Stromal cell of bone marrow (primary cell): Measurements from ENCODE around the gene MBNL3.
"Not testable (repeated sequence)": the region's sequence is repeated elsewhere in the genome, so short reads cannot be mapped to it uniquely, and the experiment has no call there.

Experiments
- DNase-seq: peaks from one replicate; pipeline ENCODE4 v3.0.0-alpha.2; 2012; ENCODE audit warnings: low read depth

Gene MBNL3

DNA sequence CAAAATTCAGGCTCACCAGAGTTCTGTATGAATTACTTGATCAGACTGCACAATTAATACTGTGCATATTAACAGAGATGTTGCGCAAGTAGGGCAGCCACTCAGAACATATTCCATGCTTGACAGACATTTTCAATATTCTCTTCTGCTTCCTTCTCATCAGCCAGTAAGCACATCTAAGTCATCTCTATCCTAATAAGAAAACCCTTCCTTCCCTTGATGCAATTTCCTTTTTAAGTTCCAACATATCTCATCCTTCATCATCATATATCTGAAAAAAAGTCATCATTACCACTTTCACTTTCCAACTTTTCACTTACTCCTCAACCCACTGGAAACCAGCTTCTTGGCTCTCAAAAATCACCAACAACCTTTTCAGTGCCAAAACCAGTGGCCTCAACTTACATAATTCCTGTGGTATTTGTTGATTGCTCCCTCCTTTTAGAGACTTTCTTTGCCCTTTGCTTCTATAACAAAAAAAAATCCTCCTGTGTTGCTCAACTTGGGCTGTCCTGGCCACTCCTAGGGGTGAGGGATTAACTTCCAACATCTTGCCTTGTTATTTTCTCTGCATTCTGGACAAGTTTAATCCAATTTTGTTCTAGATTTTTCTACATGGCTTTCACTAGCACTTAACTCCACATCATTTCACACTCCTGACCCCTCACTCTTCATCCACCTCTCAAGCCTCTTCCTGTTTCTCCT, 14.1 kb downstream of the MBNL3 start:
- DNase-seq = no peak

DNA sequence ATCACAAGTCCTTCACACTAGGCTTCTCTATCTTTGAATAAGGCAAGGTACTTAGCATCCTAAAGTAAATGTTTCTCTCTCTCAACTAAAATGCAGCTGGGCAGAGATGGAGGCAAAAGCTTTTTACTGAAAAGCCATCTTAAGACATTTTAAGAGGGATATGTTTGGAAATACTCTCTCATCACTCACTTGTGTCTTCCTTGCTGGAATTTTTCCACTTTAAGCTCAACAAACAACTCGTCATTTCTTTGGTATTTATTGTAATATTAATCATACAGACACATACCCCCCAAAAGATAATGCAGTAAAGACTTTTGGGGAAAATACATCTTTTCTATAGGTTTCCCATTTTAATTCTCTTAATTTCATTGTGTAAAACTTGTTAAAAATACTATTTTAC, 16.4 kb downstream of the MBNL3 start:
- DNase-seq = no peak

GRCh38 chrX:132470831-132471230, 18.0 kb downstream of the MBNL3 start:
- DNase-seq = no peak

DNA sequence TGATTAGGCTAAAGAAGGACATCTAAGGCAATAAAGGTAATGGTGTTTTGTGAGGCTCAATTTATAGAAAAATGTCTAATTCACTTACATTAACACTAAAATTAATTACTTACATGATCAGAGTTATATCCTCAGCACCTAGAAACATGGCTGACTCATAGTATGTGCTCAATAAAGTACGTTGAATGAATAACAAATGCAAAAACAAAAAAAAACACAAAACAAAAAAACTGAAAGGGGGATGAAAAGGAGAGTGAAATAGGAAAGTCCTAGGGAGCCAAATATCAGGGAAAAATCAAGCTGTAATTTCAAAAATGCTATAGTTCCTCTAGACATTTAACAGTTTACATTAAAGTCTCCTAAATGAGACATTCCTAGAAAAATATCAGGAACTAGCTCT, 18.7 kb downstream of the MBNL3 start:
- DNase-seq = no peak

DNA sequence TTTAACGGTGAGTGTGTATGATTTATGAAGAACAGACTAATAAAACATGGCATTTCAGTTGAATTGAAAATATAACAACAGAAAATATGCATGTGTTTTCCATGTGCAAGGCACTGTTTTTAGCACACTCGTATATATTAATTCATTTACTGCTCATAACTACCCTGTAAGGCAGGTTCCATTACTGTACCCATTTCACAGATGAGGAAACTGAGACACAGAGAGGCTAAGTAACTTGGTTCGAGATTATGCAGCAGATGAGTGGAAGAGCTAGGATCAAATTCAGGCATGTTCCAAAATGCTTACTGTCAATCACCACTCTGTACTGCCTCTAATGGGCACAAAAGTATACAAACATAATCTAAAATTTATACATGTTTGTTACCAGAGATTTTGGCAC, 20.4 kb downstream of the MBNL3 start:
- no peak for DNase-seq

- DNase-seq = no peak
These were observed 20.8 kb downstream of the MBNL3 start for GRCh38 chrX:132467989-132468388.

DNA sequence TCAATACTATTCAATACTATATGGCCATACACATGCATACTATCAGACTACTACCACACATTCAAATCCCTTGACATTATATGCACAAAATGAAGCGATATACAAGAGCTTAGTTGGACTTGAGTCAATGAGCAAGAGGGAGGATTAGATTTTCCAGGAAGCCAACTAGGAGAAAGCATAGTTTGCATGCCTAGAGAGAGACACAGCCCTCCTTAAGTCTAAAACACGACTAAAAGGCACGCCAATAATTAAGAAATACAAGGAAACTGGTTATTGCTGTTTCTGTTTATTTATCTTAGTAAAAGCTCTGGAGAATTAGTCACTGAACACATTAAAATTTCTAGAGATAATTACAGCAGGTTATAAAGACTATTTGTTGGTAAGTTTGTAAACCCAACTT, 21.8 kb downstream of the MBNL3 start:
- DNase-seq = no peak

GRCh38 chrX:132463411-132463810, 25.4 kb downstream of the MBNL3 start:
- DNase-seq = no peak

DNA sequence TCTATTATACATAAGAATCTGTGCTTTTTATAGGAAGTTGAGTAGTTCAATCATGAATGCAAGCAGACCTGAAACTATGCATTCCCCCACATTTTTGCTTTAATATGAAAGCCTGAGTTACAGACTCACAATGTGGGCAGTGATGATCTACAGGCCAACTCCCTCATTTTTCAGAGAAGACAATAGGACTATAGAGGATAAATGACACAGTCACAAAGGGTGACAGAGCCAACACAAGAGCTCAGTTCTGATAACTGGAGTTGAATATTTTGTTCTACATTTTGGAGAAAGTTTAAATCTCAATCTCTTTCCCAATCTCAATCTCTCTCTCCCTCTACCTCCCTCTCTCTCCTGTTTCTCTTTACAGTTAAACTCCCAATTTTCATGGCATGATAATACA, 27.0 kb downstream of the MBNL3 start:
- DNase-seq = no peak

GRCh38 chrX:132452911-132453550, 35.8 kb downstream of the MBNL3 start:
- DNase-seq = no peak

DNA sequence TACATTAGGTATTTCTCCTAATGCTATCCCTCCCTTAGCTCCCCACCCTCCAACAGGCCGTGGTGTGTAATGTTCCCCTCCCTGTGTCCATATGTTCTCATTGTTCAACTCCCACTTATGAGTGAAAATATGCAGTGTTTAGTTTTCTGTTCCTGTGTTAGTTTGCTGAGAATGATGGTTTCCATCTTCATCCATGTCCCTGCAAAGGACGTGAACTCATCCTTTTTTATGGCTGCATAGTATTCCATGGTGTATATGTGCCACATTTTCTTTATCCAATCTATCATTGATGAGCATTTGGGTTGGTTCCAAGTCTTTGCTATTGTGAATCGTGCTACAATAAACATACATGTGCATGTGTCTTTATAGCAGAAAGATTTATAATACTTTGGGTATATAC, 42.9 kb downstream of the MBNL3 start:
- DNase-seq = not testable (repeated sequence)

- DNase-seq = no peak
These were observed 43.9 kb downstream of the MBNL3 start for GRCh38 chrX:132444936-132445335.

DNA sequence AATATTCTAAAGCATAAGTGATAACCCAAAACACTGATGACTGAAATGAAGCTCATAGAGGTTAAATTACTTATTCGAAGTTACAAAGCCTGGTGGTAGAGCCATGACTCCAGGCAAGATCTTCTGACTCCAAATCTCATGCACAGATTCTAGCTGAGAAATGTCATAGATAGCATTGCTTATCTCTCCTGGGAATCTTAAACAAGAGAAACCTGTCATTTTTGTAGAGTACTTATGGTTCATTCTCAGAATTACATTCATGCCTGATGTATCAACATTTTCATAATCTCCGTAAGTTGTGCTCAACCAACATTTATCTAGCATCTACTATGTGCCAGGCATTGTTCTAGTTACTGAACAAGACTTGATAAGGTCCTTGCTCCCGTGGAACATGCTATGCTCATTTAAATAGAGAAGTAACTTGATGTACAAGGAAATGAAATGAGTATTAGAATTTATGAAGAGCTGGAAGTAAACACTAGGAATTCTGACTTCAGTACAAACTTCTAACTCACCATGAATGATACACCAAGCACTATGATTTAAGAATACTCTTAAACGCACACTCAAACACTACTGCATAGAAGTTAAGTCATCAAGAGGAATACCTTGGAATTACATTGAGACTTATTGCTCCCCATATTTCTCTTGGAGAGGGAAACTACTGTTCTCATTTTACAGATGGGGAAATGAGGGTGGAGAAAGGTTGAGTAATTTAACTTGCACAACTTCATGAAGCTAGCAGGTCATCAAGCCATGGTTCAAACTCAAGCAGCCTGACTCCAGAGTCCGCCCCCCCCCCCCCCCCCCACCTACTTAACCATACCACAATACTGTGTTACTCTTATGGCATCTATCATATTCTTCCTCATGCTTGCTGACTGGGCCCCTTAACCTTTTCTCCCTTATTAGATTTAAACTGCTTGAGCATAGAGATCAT, 45.4 kb downstream of the MBNL3 start:
- peak; percentile 16 for DNase-seq

DNA sequence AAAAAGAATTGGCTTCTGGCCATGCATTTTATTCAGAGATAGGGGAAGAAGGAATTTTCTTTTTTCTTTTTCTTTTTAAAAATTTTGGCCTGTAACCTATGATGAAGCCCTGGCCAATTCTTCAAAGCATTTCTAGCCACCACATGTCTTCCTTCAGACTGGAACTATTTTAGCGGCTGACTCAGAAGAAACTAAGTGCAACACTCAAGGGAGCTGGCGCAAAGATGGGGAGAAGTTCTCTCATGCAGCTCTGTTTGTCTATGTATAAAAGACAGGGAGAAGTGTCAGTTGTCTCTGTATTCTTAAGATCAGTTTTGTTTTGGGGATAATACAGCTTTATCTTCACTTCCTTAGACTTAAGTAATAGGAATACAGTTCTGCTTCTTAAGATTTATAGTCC, 46.1 kb downstream of the MBNL3 start:
- DNase-seq = peak; percentile 19

- peak; percentile 55 for DNase-seq
These were observed 53.6 kb downstream of the MBNL3 start for GRCh38 chrX:132435222-132435621.

GRCh38 chrX:132433551-132433950, 55.3 kb downstream of the MBNL3 start:
- no peak for DNase-seq

DNA sequence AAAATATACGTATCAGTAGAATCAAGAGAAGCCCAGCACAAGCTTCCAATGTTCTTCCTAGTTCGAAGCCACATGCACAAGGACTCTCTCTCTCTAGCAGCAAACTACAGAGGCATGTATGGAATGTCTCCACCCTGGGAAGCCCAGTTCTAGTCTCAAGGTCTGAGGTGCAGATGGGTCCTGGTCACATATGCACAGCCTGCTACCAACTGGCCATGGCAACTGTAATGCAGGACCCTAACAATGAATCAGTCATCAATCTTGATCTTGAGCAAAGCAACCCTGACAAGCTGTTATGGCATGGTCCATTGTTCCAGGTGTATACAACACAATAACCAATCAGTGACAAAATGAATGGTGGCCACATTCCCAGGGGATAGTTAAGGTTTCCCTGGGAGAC, 55.8 kb downstream of the MBNL3 start:
- no peak for DNase-seq

- no peak for DNase-seq
These were observed 59.9 kb downstream of the MBNL3 start for GRCh38 chrX:132428896-132429295.

DNA sequence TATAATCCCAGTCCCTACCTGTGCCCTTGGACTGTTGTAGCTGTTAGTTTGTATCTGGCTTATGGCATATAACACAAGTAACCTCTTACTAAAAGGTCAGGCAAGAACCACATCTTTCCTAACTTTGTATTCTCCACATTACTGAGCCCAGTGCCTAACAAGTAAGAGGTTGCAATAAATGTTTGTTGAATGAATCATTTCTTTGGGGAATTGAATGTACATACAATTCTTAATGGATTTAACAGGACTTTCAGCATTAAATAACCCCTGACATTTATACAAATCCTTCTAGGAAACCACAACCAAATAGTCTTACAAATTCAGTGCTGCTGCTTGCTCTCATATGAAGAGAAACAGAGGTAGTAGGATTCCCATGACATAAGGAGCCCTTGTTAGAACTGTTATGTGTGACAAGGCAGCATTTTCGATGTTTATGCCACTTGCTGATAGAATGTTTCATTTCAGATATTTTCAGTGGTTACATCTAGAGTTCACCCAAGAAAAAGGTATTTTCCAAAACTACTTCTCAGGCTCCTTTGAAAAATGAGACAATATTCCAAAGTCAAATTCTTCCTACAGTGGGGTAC, 62.0 kb downstream of the MBNL3 start:
- DNase-seq = peak; percentile 32

- DNase-seq = no peak
These were observed 63.0 kb downstream of the MBNL3 start for GRCh38 chrX:132425744-132426318.

- DNase-seq = no peak
These were observed 65.5 kb downstream of the MBNL3 start for GRCh38 chrX:132423323-132423722.

- DNase-seq = no peak
These were observed 73.8 kb downstream of the MBNL3 start for GRCh38 chrX:132415012-132415411.
